GM19468 (cell line): ENCODE results near the gene STAC3.

Experiments used
- ATAC-seq: cut with Tn5 transposase; IDR thresholded peaks from one replicate; pipeline ENCODE4 v1.9.1; 2021; ENCODE audit warnings: mild to moderate bottlenecking, moderate library complexity, moderate number of reproducible peaks; ENCODE audit not compliant: unreplicated experiment; ENCODE audit errors: extremely low read depth

STAC3 gene

DNA sequence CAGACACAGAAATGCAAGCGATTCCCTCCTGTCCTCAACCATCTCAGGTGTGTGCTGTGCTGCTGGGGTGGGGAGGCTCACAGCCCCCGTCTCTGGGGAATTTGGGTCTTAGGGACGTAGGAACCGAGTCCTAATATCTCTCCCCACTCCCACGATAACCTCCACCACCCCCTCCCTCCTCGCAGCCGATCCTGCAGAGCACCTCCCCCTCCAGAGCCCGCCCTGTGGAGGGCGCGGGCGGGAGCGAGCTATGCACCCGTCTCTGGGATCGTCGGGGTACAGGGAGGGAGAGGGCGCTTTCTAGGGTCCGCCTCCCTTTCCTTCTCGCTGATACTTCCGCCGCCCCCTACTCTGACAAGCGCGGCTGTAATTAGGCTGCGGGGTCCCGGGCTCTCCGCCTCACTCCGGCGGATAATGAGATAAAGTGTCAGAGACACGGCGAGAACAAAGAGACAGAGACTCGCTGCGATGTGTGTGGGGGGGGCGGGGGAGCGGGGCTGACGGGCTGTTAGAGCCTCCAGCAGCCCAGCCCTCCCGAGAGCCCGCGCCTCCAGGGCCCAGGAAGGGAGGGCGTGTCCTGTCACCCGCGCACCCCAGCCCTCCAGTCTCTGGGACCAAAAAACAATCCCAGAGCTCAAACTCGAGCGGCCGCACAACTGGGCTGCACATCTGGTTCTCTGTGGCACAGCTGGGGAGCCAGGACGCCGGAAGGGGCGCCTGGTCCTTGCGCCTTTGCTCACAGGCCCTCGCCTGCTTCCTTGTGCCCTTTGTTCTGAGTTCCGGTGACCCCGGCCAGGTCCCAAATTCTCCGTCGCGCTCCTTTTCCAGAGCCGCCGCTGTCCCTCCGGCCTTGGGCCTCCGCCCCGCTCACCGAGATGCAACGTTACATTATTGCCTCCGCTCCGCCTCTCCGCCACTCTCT is 12.8 kb downstream of the STAC3 start:
- no peak for ATAC-seq

DNA sequence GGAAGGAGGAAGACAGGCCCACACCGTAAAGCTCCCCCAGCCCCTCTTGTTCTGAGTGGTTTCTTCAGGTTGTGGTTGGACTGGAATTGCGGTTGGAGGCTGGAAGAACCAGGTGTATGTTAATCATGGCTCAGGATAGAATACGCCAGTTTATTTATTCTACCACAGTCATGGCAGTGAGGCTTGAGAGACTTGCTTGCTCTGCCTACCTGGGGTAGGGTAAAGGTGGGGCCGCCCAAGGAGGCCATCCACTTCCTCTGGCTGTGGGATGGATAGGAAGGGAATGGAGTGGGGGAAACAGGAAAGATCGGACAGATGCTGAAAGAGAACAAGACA is 13.4 kb downstream of the STAC3 start:
- ATAC-seq: no peak

DNA sequence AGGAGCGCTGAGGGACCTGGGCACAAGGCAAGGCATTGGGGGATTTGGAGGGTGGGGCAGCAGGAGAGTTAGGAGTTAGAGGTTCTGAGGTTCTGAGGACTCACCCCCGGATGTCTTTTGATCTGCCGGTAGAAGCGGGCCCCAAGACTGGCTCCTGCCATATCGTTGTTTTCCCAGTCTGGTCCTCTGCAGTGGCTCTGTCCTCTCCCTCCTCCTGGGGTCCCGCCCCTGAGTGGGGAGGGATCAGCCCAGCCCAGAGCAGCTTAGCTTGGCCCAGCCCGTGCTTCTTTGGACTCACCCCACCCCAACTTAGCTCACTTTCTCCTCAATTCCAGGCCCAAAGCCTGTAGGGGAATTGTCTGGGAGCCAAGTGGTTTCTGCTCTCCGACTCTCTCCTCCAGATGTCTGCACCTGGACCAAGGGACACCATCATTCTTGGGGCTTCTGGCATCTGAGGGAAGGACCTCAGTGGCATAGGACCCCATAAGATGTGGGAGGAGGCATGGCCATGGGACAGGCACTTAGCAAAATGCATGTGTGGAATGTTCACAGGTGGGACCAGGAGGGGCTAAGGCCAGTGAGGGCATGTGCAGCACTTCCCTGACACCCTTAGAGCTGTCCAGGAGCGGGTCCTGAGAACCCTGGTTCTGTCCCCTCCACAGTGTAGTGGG is 13.9 kb downstream of the STAC3 start:
- ATAC-seq: no peak

DNA sequence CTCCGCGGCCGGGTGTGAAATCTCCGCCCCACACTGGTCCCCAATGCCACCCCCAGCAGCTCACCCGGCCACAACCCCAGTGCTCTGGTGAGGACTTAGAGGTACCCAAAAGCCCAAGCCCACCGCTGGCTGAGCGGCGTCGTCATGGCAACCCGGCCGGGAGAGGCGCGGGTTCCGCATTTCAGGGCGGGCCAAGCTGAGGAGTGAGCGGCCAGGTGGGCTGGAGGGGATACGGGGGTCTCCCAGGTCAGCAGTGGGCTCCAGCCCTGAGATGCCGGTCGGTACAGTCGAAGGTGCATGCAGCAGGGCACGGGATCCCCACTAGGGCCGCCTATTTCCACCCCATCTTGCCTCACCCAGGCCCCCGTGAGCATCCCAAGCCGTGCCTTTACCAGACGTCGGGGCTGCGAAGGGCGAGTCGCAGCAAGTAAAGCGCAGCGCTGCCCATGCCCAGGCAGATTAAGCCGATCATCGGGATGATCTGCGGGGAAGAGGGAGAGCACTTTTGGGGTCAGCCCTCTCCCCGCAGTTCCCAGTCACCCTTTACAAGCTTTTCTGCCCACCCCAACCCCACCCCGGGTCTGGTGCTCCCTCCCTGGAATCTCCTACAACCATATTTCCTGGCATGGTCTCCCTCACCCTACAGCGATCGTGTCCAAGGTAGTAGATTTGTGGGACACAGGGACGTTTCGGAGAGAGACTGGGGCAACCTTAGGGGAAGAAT is 14.6 kb downstream of the STAC3 start:
- no peak for ATAC-seq

DNA sequence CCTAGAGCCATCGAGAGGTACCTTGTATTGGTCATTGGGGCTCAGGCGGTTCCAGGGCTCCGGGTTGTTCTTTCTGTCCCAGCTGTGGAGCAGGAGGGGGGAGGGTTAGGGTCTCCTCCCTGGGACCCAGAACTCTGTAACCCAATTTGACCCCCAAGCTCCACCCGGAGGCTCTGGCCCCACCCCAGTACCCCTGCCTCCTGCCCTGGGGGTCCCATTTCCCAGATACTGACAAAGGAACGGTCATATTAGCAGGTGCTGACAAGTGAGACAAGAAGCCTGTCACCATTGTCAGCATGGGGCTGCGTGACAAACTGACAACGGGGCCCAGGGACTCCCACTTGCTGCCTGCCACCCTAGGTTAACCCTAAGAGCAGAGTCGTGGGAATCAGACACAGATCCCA is 15.3 kb downstream of the STAC3 start:
- ATAC-seq: no peak

DNA sequence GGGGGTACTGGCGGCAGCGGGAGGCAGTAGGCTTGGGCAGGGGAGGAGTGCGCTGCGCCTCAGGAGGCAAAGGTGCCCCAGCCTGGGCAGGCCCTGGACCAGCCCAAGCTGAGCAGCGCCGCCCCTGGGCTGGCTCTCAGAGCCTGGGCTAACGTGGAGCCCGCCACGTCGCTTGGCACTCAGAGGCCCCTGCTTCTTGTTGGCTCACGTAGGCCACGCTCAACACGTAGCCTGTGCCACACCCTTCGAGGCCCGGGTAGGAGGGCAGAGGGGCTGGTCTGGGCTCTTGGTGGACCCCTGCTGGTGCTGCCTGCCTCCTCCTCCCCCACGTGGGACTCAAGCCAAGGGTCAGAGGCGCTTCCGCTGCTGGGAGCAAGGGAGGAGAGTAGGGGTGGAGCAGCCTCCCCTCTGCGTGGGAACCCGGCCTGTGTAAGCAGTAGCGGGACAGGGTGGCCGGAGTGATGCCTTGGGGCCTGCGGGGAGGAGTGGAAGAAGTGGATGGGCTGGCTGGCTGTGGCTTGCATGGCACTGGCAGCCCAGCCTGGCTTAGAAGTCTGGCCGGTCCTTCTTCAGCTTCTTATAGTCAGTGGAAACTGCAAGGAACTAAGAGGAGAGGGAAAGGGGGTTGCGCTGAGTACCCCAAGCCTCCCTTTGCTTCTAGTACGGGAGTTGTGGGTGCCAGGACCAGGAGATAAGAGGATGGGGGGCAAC is 15.8 kb downstream of the STAC3 start:
- no peak for ATAC-seq

DNA sequence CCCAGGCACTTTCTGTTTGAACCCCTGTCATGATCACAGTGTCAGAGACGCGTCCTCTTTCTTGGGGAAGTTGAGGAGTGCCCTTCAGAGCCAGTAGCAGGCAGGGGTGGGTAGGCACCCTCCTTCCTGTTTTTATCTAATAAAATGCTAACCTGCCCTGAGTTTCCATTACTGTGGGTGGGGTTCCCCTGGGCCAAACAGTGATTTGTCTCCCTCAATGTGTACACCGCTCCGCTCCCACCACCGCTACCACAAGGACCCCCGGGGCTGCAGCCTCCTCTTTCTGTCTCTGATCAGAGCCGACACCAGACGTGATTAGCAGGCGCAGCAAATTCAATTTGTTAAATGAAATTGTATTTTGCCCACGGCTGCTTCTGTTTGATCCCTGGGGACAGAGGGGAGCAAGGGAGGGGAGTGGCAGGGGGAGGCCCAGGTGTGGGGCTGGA is 16.4 kb downstream of the STAC3 start:
- no peak for ATAC-seq

DNA sequence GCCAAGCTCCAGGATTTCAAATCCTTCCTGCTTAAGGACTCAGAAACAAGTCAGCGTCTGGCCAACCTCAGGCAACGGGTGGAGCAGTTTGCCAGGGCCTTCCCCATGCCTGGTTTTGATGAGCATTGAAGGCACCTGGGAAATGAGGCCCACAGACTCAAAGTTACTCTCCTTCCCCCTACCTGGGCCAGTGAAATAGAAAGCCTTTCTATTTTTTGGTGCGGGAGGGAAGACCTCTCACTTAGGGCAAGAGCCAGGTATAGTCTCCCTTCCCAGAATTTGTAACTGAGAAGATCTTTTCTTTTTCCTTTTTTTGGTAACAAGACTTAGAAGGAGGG is 16.8 kb downstream of the STAC3 start:
- no peak for ATAC-seq

DNA sequence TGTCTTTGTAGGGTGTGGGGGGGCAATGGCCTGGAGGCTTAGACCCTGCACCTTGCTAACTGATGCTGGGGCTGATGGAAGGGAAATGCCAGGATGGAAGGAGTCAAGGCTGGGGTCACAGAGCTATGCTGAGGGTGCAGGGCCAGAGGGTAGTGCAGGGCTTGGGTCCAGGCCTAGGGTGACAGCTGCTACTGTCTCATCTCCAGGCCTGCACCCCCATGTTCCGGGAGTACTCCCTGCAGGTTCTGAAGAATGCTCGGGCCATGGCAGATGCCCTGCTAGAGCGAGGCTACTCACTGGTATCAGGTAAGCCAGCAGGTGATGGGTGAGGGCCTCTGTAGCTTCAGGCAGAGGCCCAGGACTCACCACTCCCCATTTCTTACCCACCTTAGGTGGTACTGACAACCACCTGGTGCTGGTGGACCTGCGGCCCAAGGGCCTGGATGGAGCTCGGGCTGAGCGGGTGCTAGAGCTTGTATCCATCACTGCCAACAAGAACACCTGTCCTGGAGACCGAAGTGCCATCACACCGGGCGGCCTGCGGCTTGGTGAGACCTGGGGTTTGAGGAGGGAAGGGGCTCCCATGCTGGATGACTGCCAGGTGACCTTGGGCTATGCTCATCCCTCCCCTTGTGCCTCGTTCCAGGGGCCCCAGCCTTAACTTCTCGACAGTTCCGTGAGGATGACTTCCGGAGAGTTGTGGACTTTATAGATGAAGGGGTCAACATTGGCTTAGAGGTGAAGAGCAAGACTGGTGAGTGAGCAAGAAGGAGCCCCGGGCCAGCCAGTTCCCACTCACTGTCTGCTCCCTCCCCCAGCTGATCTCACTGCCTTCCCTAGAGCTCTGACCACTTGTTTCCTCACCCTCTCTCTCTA is 17.4 kb downstream of the STAC3 start:
- no peak for ATAC-seq

DNA sequence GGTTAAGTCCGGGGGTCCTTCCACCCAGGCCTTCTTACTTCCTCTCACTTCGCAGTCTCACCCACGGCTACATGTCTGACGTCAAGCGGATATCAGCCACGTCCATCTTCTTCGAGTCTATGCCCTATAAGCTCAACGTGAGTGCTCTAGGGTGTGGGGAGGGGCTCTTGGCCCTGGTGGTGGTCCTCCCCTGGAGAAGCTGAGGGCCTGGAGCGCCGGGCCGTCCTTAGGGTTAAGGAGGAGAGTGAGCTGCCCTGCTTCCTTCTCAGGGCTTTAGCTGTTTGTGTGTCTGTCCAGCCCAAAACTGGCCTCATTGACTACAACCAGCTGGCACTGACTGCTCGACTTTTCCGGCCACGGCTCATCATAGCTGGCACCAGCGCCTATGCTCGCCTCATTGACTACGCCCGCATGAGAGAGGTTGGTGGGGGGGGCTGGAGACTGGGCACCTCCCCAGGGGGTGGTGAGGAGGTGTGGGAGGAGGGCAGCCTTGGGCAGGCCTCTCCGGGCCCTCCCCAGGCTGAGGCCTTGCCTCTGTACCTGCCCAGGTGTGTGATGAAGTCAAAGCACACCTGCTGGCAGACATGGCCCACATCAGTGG is 18.7 kb downstream of the STAC3 start:
- no peak for ATAC-seq

DNA sequence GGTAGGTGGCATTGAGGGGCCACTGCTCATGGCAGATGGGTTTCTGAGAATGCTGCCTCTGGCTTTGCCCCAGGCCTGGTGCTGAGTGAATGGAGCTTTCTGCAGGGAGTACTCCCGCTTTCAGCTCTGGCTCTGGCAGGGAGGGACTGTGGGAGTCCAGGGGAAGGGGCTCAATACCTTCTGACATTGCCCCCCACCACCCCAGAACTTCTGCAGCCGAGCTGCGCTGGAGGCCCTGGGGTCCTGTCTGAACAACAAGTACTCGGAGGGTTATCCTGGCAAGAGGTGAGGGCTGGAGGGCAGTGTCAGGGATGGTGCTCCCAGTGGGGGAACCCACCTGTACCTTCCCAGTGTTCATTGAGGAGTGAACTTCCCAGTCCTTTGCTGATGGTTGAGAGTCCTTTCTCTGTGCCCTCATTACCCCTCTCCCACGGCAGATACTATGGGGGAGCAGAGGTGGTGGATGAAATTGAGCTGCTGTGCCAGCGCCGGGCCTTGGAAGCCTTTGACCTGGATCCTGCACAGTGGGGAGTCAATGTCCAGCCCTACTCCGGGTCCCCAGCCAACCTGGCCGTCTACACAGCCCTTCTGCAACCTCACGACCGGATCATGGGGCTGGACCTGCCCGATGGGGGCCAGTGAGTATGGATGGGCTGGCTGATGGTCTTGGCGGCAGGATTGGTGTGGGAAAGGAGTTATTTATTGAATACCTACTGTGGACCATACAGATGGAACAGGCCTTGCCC is 19.5 kb downstream of the STAC3 start:
- ATAC-seq: no peak

DNA sequence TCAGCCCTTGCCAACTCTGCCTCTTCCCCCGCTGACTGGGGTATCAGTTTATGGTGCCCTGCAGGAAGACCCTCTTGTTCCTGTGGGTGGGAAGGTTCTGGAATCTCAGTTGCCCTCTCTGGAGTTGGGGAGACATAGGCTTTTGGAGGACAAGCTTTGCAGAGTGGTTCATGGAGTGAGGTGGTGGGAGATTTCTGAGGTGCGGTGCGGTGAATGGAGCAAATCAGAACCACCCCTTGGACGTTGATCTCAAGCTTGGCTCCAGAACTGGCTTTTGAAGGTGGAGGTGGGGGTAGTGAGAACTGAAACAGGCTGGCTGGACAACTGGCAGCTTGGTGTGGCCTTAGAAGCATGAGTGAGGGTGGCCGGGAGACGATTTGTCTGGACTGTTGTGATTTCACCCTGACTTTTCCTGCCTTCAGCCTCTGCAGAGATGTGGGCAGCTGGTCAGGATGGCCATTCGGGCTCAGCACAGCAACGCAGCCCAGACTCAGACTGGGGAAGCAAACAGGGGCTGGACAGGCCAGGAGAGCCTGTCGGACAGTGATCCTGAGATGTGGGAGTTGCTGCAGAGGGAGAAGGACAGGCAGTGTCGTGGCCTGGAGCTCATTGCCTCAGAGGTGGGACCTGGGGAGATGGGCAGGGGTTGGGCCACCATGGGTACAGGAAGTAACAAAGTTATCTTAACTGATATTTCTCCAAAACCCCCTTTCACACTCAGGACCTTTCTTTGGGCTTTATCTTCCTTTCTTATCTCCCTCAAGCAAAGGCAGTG is 20.4 kb downstream of the STAC3 start:
- no peak for ATAC-seq

DNA sequence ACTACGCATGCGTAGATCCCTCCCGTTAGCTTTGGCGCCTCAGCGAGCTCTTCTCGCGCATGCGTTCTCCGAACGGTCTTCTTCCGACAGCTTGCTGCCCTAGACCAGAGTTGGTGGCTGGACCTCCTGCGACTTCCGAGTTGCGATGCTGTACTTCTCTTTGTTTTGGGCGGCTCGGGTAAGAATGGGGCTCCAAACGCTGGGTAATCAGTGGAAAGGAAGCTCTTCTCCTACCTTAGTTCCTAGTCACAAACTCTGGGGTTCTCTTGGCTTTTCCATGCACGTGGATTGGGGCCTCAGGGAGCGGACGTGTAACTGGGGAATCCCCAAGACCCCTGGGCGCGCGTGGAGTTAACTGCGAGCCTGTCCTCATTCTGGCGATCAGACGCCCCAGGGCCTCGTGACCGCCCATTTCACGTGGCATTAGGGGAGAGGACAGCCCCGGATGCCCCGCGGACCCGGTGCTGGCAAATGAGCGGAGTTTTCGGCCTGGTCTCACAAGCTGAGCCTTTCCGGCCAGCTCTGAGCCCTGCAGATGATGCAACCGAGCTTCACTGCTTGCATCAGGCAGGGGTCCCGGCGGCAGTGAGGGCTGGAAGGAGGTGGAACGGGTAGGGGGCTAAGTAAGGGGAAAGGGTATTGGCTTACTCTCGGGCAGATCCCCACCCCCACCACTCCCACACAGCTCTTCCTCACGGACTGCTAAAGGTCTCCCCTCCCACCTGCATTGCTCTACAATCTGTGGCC is 21.2 kb downstream of the STAC3 start, which contains the start of gene SHMT2:
Gene SHMT2 (plus strand): TSS at position 78 of the 747 bp plus-strand sequence. CDS start 68 bp downstream, at position 146.
- ATAC-seq: peak; percentile 39

DNA sequence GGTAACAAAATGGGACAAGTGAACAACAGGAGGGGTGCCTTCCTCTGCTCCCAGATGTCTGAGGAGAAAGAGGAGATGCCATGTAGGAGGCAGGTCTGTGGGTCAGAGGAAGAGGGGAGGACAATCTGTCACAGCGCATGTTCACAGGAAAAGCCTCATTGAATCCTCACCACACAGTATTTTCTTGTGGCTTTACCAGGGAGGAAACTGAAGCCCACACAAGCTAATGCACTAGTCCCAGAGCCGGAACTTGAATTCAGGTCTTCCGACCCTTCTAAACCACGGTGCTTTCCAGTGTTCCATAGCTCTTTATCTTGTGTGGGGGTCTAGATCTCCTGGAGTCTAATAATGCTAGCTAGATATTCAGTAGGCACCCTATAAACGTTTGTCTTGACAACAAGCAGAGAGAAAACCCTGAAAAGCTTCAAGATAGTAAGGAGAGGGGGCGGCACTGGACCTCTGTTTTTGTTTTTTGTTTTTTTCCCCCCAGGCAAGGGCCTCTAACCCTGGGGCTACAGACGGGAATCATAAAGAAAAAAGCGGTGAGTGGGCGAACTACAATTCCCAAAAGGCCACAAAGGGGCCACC is 21.8 kb downstream of the STAC3 start:
- no peak for ATAC-seq

DNA sequence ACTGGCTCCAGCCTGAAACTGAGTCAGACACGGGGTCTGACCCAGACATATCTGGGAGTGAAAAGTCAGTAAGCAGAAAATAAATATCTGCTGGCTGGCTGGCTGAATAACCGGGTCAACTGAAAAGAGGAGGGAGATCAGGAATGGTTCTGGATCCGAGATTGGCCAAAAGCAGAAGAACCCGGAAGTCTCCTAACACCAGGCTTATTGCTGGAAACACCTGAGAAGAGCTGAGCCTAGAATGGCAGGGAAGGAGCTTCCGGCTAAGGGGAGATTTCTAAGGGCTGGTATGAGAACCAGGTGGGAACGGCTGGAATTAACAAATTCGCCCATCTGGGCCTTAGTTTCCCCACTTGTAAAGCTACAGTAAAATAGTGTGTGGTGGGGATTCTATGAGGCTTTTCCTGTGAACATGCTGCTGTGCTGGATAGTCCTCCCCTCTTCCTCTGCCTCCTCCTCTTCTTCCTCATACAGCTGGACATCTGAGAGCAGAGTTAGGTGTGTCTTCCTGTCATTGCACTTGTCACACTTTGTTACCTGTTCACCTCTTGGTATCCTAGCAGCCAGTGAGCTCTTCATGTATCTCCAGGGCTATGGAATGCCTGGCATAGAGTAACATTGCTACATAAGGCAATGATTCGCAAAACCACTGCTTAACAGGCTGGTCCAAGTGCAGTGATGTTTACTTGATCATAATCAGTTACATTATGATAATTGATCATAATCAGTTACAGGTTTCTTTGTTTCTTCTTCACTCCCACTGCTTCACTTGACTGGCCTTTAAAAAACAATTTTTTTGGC is 23.5 kb downstream of the STAC3 start:
- no peak for ATAC-seq
